HG02943 (cell line): Measurements from ENCODE around the gene ATP10A.

Experiments used
- ATAC-seq: cut with Tn5 transposase; IDR thresholded peaks from one replicate; pipeline ENCODE4 v1.9.1; 2021; ENCODE audit warnings: mild to moderate bottlenecking, low read depth, moderate library complexity; ENCODE audit not compliant: unreplicated experiment

Gene ATP10A

GRCh38 chr15:25633862-25634261 lies 229.3 kb downstream of the ATP10A start:
- no peak for ATAC-seq

GRCh38 chr15:25631971-25632370 lies 231.2 kb downstream of the ATP10A start:
- no peak for ATAC-seq
